Epithelial cell of esophagus (primary cell): ENCODE data around the gene ACP6.
A peak's percentile ranks its signal among the peaks of the same experiment; 100 is the strongest.
"Not testable (repeated sequence)": the region's sequence is repeated elsewhere in the genome, so short reads cannot be mapped to it uniquely, and the experiment has no call there.

Experiments used
- DNase-seq: peaks from one replicate; pipeline ENCODE4 v3.0.0; 2010; ENCODE audit warnings: low read depth
- H3K4me3 ChIP-seq: 2 replicates; pipeline ENCODE4 v1.5.1; 2011; ENCODE audit warnings: mild to moderate bottlenecking, low read length, control low read depth
- TF ChIP-seq, protein P1 (sequence below): IDR thresholded peaks from 2 replicates; pipeline ENCODE4 v1.5.1; 2011; ENCODE audit warnings: low read depth, mild to moderate bottlenecking, low read length, control low read depth, inconsistent platforms; ENCODE audit not compliant: insufficient read depth; ENCODE audit errors: missing control alignments

The ACP6 gene

GRCh38 chr1:147700042-147701006 lies 30.0 kb upstream of the ACP6 start:
- H3K4me3 ChIP-seq, result no peak overlapping the region
- TF ChIP-seq, protein P1, sequence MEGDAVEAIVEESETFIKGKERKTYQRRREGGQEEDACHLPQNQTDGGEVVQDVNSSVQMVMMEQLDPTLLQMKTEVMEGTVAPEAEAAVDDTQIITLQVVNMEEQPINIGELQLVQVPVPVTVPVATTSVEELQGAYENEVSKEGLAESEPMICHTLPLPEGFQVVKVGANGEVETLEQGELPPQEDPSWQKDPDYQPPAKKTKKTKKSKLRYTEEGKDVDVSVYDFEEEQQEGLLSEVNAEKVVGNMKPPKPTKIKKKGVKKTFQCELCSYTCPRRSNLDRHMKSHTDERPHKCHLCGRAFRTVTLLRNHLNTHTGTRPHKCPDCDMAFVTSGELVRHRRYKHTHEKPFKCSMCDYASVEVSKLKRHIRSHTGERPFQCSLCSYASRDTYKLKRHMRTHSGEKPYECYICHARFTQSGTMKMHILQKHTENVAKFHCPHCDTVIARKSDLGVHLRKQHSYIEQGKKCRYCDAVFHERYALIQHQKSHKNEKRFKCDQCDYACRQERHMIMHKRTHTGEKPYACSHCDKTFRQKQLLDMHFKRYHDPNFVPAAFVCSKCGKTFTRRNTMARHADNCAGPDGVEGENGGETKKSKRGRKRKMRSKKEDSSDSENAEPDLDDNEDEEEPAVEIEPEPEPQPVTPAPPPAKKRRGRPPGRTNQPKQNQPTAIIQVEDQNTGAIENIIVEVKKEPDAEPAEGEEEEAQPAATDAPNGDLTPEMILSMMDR, result peak; percentile 97

GRCh38 chr1:147699686-147700041 lies 29.3 kb upstream of the ACP6 start:
- DNase-seq, result no peak
- TF ChIP-seq, protein P1, result no peak

More at GRCh38 chr1:147700042-147701006, 30.0 kb upstream of the ACP6 start:
- peak; percentile 66 for DNase-seq

DNA sequence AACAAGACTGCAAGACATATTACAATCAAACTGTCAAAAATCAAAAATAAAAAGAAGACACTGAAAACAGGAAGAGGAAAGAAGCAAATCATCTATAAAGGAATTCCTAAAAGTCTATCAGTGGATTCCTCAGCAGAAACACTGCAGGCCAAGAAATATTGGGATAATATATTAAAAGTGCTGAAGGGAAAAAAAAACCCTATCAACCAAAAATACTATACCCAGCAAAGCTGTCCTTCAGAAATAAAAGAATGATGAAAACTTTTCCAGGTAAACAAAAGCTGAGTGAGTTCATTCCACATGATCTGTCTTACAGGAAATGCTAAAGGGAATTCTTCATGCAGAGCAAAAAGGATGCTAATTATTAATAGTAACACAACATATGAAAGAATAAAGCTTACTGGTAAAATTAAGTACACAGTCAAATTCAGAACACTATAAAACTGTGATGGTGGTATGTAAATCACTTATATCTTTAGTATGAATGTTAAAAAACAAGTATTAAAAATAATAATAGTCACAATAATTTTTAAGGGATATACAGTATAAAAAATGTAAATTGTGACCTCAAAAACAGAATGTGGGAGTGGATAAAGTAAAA lies 12.9 kb upstream of the ACP6 start:
- H3K4me3 ChIP-seq, result no peak overlapping the region
- no peak for DNase-seq
- TF ChIP-seq, protein P1, result no peak

More at GRCh38 chr1:147699686-147700041, 29.3 kb upstream of the ACP6 start:
- no peak overlapping the region for H3K4me3 ChIP-seq

DNA sequence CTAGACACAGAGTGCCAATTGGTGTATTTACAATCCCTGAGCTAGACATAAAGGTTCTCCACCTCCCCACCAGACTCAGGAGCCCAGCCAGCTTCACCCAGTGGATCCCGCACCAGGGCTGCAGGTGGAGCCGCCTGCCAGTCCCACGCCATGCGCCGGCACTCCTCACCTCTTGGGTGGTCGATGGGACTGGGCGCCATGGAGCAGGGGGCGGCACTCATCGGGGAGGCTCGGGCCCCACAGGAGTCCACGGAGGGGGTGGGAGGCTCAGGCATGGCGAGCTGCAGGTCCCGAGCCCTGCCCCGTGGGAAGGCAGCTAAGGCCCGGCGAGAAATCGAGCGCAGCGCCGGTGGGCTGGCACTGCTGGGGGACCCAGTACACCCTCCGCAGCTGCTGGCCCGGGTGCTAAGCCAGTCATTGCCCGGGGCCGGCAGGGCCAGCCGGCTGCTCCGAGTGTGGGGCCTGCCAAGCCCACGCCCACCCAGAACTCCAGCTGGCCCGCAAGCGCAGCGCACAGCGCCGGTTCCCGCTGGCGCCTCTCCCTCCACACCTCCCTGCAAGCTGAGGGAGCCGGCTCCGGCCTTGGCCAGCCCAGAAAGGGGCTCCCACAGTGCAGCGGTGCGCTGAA lies 10.4 kb upstream of the ACP6 start:
- DNase-seq, H3K4me3 ChIP-seq: not testable (repeated sequence)

GRCh38 chr1:147677681-147678080 lies 7.4 kb upstream of the ACP6 start:
- DNase-seq, H3K4me3 ChIP-seq: not testable (repeated sequence)

DNA sequence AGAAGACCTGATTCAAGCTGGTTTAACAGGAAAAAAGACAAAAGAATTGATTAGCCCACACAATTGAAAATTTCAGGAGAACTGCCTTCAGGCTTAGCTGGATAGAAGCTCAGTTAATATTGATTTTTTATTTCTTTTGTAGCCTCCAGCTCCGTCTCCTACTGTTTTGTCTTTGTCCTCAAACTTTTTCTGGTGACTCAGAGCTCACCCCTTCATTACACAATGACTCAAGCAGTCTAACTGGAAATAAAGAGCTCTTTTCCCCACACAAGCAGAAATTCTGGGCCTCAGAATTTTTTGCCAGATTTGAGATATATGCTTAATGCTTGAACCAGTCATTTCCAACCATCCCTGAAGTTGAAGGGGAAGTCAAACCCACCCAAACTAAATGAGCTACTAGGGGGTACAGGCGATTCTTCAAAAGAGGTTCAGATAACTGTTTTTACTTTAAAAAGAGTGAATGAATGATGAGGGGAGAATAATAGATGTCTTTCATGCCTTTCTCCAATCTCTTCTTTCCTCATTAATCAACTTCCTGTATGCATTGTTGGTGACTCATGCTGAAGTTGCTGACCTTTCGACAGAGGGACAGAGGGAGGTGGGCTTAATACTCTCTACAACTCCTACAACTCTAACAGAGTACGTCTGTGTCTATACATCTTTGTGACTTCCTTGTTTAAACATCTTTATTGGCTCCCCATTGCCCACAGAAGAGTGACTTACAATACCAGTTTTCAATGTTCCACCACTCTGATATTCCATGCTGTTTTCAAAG lies 6.2 kb upstream of the ACP6 start:
- DNase-seq, result peak; percentile 76
- H3K4me3 ChIP-seq, result no peak overlapping the region
- TF ChIP-seq, protein P1, result no peak

DNA sequence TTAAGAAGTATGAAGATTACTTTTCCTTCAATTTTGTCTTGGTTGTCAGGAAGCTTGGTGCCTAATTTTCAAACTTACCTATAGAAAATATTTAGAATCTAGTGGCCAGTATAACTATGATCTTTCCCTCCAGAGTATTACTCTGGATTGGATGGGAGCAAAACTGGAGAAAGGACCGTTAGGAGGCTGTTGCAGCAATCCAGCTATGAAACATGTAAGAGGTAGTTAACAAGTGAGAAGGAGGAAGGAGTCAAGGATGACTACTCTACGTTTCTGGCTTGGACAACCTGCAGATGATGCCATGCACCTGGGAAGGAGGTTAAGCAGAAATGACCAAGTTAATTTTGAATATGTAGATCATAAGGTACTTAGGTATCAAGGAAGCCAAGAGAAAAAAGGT lies 3.5 kb upstream of the ACP6 start:
- DNase-seq, result no peak
- TF ChIP-seq, protein P1, result no peak
- H3K4me3 ChIP-seq, result no peak overlapping the region
